ENCODE data around the gene TMEM87B. TPM values are rescaled to one million over a fixed set of nuclear protein-coding genes. Genes with fewer than 3 reads are reported as not detected.
A peak's percentile ranks its signal among the peaks of the same experiment; 100 is the strongest.

Gene TMEM87B
- total RNA-seq, 2 experiments from 2014 or later: 13.9 to 22.8 TPM

DNA sequence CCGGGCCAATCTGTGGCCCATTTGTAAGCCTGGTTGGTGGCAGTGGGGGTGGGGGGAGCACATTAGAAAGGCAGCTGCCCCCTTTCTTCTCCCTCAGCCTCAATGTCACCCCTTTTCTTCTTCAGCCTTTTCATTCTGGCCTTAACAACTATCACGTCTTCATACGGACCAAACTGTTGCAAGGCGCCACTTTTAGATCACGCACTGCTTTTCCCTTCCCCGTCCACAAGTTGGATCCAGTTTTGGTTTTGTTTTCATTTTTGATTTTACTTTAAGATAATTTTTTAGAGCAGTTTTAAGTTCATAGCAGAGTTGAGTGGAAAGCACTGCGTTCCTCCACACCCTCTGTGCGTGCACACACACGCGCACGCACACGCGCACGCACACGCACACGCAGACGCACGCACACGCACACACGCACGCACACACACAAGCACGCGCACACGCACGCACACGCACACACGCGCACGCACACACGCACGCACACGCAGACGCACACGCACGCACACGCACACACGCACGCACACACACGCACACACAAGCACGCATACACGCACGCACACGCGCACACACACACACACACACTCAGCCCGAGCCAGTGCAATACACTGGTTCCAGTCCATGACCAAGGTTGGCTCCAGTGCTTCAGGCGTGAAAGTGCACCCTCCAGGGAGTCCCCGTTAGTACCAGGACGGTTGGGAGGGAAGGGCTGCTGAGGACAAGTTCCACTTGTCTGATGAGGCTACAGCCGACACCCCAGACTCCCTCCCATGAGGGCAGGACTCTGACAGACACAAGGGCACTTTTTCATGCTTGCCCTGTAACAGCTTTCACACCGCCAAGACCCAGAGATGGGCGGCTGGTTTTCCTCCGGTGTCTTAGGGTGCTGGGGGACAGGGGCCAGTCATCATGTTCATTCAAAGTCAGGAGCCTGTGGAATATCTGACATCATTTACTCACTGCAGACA is 105.5 kb downstream of the TMEM87B start:
- no peaks in the 10 kb centered on the region for H3K79me2 ChIP-seq (ENCODE audit: insufficient read depth, low read depth, low read length)
- CTCF ChIA-PET (ENCODE audit: unreplicated experiment): no interaction called here
- H4K20me1 ChIP-seq (ENCODE audit: insufficient read depth, low read length): no peaks in the 10 kb centered on the region
- no peak overlapping the region for H3K27ac ChIP-seq (ENCODE audit: low read depth, low read length, poor library complexity, severe bottlenecking)
- no peaks in the 10 kb centered on the region for H3K36me3 ChIP-seq (ENCODE audit: insufficient read depth, low read length)
- no TSS peak for BruUV-seq (replicated peaks)
- no peaks in the 10 kb centered on the region for H3K9me3 ChIP-seq (ENCODE audit: low read length)
- intact Hi-C loops (cut with micrococcal nuclease; ENCODE audit: unreplicated experiment): no loop called here
- peaks cover 30% of the 10 kb centered on the region for H3K4me1 ChIP-seq (ENCODE audit: insufficient read depth, low read length, poor library complexity, severe bottlenecking)
- no peak overlapping the region for H2AFZ ChIP-seq (ENCODE audit: low read length)
- no peaks in the 10 kb centered on the region for H3K9me2 ChIP-seq (ENCODE audit: insufficient read depth, low read length)
- POLR2A ChIA-PET: interaction anchor here (0.5 to 0.7 kb wide), 3 partner anchors 343 to 1003 kb away, joined by 3 to 13 read pairs (median 3); no protein-coding TSS in a partner anchor
- no peak for TF ChIP-seq EZH2phosphoT487 (IDR thresholded peaks at IDR 0.05; ENCODE audit: borderline replicate concordance, low read depth, low read length)
- TF ChIP-seq, protein P1, sequence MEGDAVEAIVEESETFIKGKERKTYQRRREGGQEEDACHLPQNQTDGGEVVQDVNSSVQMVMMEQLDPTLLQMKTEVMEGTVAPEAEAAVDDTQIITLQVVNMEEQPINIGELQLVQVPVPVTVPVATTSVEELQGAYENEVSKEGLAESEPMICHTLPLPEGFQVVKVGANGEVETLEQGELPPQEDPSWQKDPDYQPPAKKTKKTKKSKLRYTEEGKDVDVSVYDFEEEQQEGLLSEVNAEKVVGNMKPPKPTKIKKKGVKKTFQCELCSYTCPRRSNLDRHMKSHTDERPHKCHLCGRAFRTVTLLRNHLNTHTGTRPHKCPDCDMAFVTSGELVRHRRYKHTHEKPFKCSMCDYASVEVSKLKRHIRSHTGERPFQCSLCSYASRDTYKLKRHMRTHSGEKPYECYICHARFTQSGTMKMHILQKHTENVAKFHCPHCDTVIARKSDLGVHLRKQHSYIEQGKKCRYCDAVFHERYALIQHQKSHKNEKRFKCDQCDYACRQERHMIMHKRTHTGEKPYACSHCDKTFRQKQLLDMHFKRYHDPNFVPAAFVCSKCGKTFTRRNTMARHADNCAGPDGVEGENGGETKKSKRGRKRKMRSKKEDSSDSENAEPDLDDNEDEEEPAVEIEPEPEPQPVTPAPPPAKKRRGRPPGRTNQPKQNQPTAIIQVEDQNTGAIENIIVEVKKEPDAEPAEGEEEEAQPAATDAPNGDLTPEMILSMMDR (conservative IDR thresholded peaks at IDR 0.05; ENCODE audit: low read length): no peak
- H3K4me2 ChIP-seq (ENCODE audit: low read length): no peak overlapping the region
- no peak overlapping the region for H3K4me3 ChIP-seq (ENCODE audit: low read depth, low read length, poor library complexity, severe bottlenecking)
- DNase-seq (ENCODE audit: low spot score): no peak

DNA sequence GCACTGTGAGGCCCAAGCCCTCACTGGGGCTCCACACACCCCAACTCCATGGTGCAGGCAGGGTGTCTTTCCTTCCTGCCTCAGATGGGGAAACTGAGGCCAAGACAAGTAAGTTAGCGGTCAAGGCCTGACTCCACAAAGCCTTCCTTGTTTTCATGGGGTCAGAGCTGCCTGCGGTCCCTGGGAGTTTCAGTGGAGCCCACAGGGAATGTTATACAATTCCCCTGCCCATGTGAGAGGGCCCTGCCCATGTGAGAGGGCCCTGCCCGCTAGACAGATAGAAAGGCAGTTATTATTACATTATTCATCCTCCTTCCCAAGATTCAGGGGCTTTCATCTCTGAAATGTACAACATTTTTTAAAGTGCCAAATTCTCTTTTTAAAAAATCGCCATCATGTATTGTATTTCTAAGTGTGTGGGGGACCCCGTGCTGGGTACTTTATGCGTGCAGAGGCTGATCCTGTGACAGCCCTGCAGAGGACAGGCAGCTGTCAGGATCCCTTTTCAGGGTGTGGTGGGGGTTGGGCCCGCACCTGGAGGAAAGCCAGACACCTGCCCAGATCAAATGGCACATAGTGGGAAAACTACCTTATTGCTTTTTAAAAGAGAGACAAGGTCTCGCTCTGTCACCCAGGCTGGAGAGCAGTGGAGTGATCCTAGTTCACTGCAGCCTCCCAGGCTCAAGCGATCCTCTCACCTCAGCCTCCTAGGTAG is 106.5 kb downstream of the TMEM87B start:
- CTCF ChIA-PET (ENCODE audit: unreplicated experiment): no interaction called here
- no peaks in the 10 kb centered on the region for H4K20me1 ChIP-seq (ENCODE audit: insufficient read depth, low read length)

More for the DNA sequence above, 106.5 kb downstream of the TMEM87B start:
- Histone ChIP-seq H3K4me3 (ENCODE audit: low read depth, low read length, poor library complexity, severe bottlenecking) (no peak overlapping the region), H2AFZ (ENCODE audit: low read length) (no peak overlapping the region), H3K9me3 (ENCODE audit: low read length) (no peaks in the 10 kb centered on the region), H3K9me2 (ENCODE audit: insufficient read depth, low read length) (no peaks in the 10 kb centered on the region), H3K36me3 (ENCODE audit: insufficient read depth, low read length) (no peaks in the 10 kb centered on the region), H3K4me2 (ENCODE audit: low read length) (no peak overlapping the region), H3K4me1 (ENCODE audit: insufficient read depth, low read length, poor library complexity, severe bottlenecking) (peaks cover 24% of the 10 kb centered on the region), H3K27ac (ENCODE audit: low read depth, low read length, poor library complexity, severe bottlenecking) (no peak overlapping the region), H3K79me2 (ENCODE audit: insufficient read depth, low read depth, low read length) (no peaks in the 10 kb centered on the region)
- BruUV-seq (replicated peaks): no TSS peak
- POLR2A ChIA-PET: no interaction called here
- TF ChIP-seq EZH2phosphoT487 (IDR thresholded peaks at IDR 0.05; ENCODE audit: borderline replicate concordance, low read depth, low read length): no peak
- TF ChIP-seq, protein P1 (conservative IDR thresholded peaks at IDR 0.05; ENCODE audit: low read length): no peak
- DNase-seq (ENCODE audit: low spot score): peak; percentile 13
- intact Hi-C loops (cut with micrococcal nuclease; ENCODE audit: unreplicated experiment): no loop called here

All from OCI-LY7 (cell line).